Panc1 (cell line): ENCODE data around the gene DNAAF9. TPM values are rescaled to one million over a fixed set of nuclear protein-coding genes. Genes with fewer than 3 reads are reported as not detected.

Experiments
- ATAC-seq: fragments of 200-7000 bp; cut with Tn5 transposase; 2 replicates; pipeline ENCODE4 v1.9.1; 2020; ENCODE audit warnings: mild to moderate bottlenecking, moderate library complexity
- BruUV-seq: library from RNA; stranded (reverse); fragments of 400-500 nt; replicated peaks from 2 replicates; lab custom pipeline; 2021; lab: Mats Ljungman, UMichigan
- CTCF ChIA-PET: fragments of 300-600 bp; sonication (Branson Sonifier 250); formaldehyde crosslinking; loops from one replicate; lab custom pipeline; 2022; ENCODE audit warnings: antibody characterized with exemption; lab: Charles Lee
- POLR2A ChIA-PET: fragments of 300-600 bp; sonication (Branson Sonifier 250); formaldehyde crosslinking; loops from one replicate; lab custom pipeline; 2022; ENCODE audit warnings: antibody characterized with exemption; lab: Charles Lee
- DNase-seq: peaks from one replicate; pipeline ENCODE4 v3.0.0-alpha.2; 2010; ENCODE audit warnings: low read depth, low spot score
- H3K27ac ChIP-seq: 2 replicates; pipeline ENCODE4 v1.5.1; 2011; ENCODE audit warnings: mild to moderate bottlenecking, low read length, inconsistent platforms
- H3K27me3 ChIP-seq: fragments of 200-500 bp; sonication (Bioruptor generic); 2 replicates; pipeline ENCODE4 v1.6.0; 2014; ENCODE audit warnings: low read length, inconsistent platforms; ENCODE audit not compliant: control insufficient read depth, insufficient read depth
- H3K36me3 ChIP-seq: fragments of 200-500 bp; sonication (Bioruptor generic); 2 replicates; pipeline ENCODE4 v1.5.1; 2014; ENCODE audit warnings: inconsistent platforms, mild to moderate bottlenecking, low read length, moderate library complexity; ENCODE audit not compliant: control insufficient read depth, insufficient read depth
- H3K4me1 ChIP-seq: 2 replicates; pipeline ENCODE4 v1.5.1; 2011; ENCODE audit warnings: inconsistent platforms, mild to moderate bottlenecking, low read length, moderate library complexity; ENCODE audit not compliant: control insufficient read depth, insufficient read depth
- H3K4me3 ChIP-seq, 2 experiments: 2 replicates each; pipeline ENCODE4 v1.5.1; 2011 to 2012; ENCODE audit warnings: low read depth in 2 of 2, low read length in 2 of 2, mild to moderate bottlenecking in 2 of 2, inconsistent platforms in 1 of 2, moderate library complexity in 1 of 2
- H3K9me3 ChIP-seq: fragments of 200-500 bp; sonication (Bioruptor generic); 2 replicates; pipeline ENCODE4 v1.5.1; 2014; ENCODE audit warnings: low read depth, mild to moderate bottlenecking, inconsistent platforms, low read length, moderate library complexity; ENCODE audit not compliant: control insufficient read depth, insufficient read depth
- POLR2AphosphoS5 ChIP-seq: IDR thresholded peaks from 2 replicates; pipeline ENCODE4 v1.6.1; 2012; ENCODE audit warnings: mild to moderate bottlenecking, low read depth, low read length, moderate library complexity
- SIN3A ChIP-seq: IDR thresholded peaks from 2 replicates; pipeline ENCODE4 v1.6.1; 2012; ENCODE audit warnings: low read depth, mild to moderate bottlenecking, low read length, moderate library complexity, borderline replicate concordance; ENCODE audit not compliant: insufficient read depth
- TCF7L2 ChIP-seq: IDR thresholded peaks from 2 replicates; pipeline ENCODE4 v1.6.1; 2011; ENCODE audit warnings: mild to moderate bottlenecking, low read depth, low read length, inconsistent platforms
- in situ Hi-C: cut with HindIII; loops from 2 replicates; pipeline ENCODE4 v1.10.0; 2016; ENCODE audit warnings: low sequenced_read_pairs, low pct_unique_long_range_greater_than_20kb
- intact Hi-C: fragments of 100-400 bp; cut with micrococcal nuclease; formaldehyde crosslinking; loops from one replicate; pipeline ENCODE4 v1.10.0; 2022; ENCODE audit not compliant: unreplicated experiment
- total RNA-seq: library from RNA; stranded (reverse); gene quantifications from one replicate; pipeline ENCODE4 v1.2.1, GENCODE V29; 2021; ENCODE audit not compliant: unreplicated experiment
- TF ChIP-seq, protein P1 (sequence below): fragments of 450-650 bp; IDR thresholded peaks from 2 replicates; pipeline ENCODE4 v1.5.1; 2017; ENCODE audit warnings: mild to moderate bottlenecking
- TF ChIP-seq, protein P2 (sequence below), 2 experiments: IDR thresholded peaks; 2 replicates each; pipeline ENCODE4 v1.6.1; 2011 to 2012; ENCODE audit warnings: low read depth in 2 of 2, control low read depth in 1 of 2, low read length in 1 of 2, mild to moderate bottlenecking in 1 of 2, moderate library complexity in 1 of 2; ENCODE audit not compliant: insufficient read depth in 1 of 2

Gene DNAAF9
- total RNA-seq, 1 experiment from 2014 or later: 7.4 TPM

DNA sequence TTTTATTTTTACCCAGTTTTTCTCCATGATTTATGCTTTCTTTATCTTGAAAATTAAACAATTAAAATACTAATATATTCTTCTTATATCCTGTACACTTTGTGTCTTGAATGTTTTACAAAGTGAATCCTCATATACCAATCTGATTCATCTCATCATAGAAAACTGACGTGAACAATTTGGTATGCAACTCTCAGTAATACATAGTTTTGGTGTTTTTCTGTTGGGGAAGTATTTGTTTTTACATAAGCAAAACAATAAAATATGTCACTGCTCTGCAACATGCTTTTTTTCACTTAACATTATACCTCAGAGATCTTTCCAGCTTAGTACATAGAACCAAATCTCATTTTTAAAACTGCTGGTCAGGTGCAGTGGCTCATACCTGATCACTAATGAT is 14.7 kb downstream of the DNAAF9 start:
- TF ChIP-seq, protein P1, sequence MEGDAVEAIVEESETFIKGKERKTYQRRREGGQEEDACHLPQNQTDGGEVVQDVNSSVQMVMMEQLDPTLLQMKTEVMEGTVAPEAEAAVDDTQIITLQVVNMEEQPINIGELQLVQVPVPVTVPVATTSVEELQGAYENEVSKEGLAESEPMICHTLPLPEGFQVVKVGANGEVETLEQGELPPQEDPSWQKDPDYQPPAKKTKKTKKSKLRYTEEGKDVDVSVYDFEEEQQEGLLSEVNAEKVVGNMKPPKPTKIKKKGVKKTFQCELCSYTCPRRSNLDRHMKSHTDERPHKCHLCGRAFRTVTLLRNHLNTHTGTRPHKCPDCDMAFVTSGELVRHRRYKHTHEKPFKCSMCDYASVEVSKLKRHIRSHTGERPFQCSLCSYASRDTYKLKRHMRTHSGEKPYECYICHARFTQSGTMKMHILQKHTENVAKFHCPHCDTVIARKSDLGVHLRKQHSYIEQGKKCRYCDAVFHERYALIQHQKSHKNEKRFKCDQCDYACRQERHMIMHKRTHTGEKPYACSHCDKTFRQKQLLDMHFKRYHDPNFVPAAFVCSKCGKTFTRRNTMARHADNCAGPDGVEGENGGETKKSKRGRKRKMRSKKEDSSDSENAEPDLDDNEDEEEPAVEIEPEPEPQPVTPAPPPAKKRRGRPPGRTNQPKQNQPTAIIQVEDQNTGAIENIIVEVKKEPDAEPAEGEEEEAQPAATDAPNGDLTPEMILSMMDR: no peak
- no peak for TF ChIP-seq POLR2AphosphoS5
- TF ChIP-seq, protein P2, sequence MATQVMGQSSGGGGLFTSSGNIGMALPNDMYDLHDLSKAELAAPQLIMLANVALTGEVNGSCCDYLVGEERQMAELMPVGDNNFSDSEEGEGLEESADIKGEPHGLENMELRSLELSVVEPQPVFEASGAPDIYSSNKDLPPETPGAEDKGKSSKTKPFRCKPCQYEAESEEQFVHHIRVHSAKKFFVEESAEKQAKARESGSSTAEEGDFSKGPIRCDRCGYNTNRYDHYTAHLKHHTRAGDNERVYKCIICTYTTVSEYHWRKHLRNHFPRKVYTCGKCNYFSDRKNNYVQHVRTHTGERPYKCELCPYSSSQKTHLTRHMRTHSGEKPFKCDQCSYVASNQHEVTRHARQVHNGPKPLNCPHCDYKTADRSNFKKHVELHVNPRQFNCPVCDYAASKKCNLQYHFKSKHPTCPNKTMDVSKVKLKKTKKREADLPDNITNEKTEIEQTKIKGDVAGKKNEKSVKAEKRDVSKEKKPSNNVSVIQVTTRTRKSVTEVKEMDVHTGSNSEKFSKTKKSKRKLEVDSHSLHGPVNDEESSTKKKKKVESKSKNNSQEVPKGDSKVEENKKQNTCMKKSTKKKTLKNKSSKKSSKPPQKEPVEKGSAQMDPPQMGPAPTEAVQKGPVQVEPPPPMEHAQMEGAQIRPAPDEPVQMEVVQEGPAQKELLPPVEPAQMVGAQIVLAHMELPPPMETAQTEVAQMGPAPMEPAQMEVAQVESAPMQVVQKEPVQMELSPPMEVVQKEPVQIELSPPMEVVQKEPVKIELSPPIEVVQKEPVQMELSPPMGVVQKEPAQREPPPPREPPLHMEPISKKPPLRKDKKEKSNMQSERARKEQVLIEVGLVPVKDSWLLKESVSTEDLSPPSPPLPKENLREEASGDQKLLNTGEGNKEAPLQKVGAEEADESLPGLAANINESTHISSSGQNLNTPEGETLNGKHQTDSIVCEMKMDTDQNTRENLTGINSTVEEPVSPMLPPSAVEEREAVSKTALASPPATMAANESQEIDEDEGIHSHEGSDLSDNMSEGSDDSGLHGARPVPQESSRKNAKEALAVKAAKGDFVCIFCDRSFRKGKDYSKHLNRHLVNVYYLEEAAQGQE (IDR thresholded peaks at IDR 0.05; ENCODE audit: insufficient read depth in 1 of 2, low read depth in 2 of 2, low read length in 1 of 2): no peak
- no peak for TF ChIP-seq SIN3A
- no peak for TF ChIP-seq TCF7L2
- Histone ChIP-seq H3K27ac (no peak overlapping the region), H3K9me3 (no peaks in the 10 kb centered on the region), H3K4me1 (no peaks in the 10 kb centered on the region), H3K36me3 (no peaks in the 10 kb centered on the region), H3K4me3 (no peak overlapping the region), H3K27me3 (no peaks in the 10 kb centered on the region)
- no peak for ATAC-seq
- CTCF ChIA-PET: no interaction called here
- POLR2A ChIA-PET: no interaction called here
- intact Hi-C loops: no loop called here
- no TSS peak for BruUV-seq
- DNase-seq: no peak
- in situ Hi-C loops: no loop called here

DNA sequence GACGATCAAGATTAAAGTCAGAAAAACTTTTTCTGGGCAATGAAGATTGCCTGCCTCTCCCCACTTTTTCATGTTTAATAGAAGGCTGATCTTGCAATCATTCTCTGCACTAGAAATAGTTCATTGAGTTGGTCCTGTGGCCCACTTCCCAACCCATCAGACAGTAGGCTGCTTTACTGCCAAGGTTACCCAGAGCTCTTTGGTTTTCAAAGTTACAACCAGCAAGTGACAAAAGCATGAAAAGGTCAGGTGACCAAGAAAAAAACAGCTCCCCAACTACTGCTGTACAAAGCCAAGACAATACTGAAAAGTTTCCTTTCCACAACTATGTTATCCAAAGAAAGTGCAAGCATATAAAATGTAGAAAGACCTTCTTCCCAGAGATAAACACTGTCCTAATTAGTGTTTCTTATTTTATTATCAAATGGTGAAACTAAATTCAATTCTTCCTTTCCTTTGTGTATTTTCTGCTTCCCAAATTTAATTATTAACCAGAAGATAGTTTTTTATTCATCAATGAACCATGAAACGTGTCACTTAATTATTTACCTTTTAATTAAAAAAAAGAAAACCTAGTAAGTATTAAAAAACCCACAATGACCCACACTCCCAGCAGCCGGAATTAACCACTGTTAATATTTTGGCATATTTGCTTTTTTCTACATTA is 16.6 kb downstream of the DNAAF9 start:
- no peaks in the 10 kb centered on the region for H3K4me1 ChIP-seq
- POLR2A ChIA-PET: no interaction called here
- TF ChIP-seq, protein P1: no peak
- TF ChIP-seq, protein P2 (IDR thresholded peaks at IDR 0.05; ENCODE audit: insufficient read depth in 1 of 2, low read depth in 2 of 2, low read length in 1 of 2): no peak
- TF ChIP-seq POLR2AphosphoS5: no peak
- TF ChIP-seq SIN3A: no peak
- TF ChIP-seq TCF7L2: no peak
- H3K36me3 ChIP-seq: no peaks in the 10 kb centered on the region
- no peaks in the 10 kb centered on the region for H3K9me3 ChIP-seq
- no TSS peak for BruUV-seq
- no peak overlapping the region for H3K4me3 ChIP-seq
- no peak for DNase-seq
- in situ Hi-C loops: no loop called here
- ATAC-seq: no peak
- intact Hi-C loops: no loop called here
- CTCF ChIA-PET: interaction anchor here (0.7 kb wide), 1 partner anchor 11 kb away, joined by 4 read pairs; no protein-coding TSS in a partner anchor
- H3K27me3 ChIP-seq: no peaks in the 10 kb centered on the region
- no peak overlapping the region for H3K27ac ChIP-seq
